ENCODE measurements around the gene GNB3. TPM values are rescaled to one million over a fixed set of nuclear protein-coding genes. Genes with fewer than 3 reads are reported as not detected.

GNB3 gene
- total RNA-seq: 1.9 TPM

GRCh38 chr12:6840761-6841515, at the start of gene GNB3:
GNB3 (plus strand) TSS chr12:6840925; CDS start chr12:6841288, 363 bp downstream.
- no peak for DNase-seq (ENCODE audit: low read depth in 2 of 3, low spot score in 2 of 3)

DNA sequence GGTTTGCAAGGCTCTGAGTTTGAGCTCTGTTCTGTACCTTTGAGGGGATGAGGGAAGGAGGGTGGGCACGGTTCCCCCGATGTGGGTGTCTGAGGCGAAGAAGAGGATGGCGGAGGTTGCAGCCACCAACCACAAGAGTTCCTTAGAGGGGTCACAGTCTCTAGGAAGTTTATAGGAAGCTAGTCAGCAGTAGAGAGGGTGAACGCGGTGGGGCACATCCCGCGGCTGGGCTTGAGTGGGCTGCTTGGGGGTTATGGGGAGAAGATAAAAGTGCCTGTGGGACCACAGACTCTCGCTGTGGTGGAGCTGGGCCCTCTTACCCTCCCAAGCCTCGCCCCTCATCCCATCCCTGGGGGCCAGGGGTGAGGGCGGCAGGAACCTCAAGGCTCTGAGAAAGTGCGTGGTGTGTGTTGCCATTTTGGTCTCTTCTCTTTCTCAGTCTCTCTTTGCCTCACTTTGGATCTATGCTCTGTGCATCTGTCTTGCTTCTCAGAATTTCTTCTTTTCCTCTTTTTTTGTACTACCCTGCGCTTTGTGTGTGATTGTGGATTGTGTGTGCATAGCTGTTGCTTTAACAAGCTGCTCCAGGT, 48.7 kb upstream of the GNB3 start:
- DNase-seq (ENCODE audit: low read depth in 2 of 3, low spot score in 2 of 3): peak in 1 of 3 donors; percentile 38

GRCh38 chr12:6792522-6793201, 48.1 kb upstream of the GNB3 start:
- DNase-seq (ENCODE audit: low read depth in 2 of 3, low spot score in 2 of 3): peak in 2 of 3 donors; percentile 66 to 68

GRCh38 chr12:6795088-6795487, 45.6 kb upstream of the GNB3 start:
- DNase-seq (ENCODE audit: low read depth in 2 of 3, low spot score in 2 of 3): no peak

DNA sequence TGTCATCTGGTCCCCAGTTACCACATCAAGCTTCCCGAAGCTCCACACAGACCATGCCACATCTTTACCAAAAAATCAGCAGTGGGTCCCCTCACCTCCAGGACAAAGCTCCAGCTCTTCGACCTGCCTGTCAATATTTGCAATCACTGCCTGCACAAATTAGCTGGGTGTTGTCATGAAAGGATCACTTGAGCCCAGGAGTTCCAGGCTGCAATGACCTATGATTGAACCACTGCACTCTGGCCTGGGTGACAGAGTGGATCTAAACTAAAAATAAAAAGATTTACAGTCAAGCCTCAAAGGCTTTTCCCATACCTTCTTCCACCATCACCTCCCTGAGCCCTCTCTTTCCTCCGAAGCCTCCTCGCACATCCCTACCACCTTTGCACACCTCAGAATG, 44.1 kb upstream of the GNB3 start:
- no peak for DNase-seq (ENCODE audit: low read depth in 2 of 3, low spot score in 2 of 3)

DNA sequence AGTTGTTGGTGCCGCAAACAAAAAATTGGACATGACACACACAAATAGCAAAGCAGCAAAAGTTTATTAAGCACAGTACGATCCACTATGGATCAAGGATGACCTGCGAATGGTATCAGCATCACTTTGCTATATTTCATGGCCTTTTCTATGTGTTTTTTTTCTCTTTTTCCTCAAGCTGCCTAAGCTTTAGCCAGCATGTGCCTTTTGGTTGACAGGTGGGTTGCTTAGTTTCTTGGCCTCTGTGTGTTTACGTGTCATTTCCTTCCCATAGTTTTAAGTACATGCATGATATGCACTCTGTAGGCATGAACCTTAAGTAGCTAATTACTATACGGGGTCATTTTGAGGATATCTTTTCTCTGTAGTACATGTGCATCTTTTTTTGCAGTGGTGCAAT, 41.6 kb upstream of the GNB3 start:
- no peak for DNase-seq (ENCODE audit: low read depth in 2 of 3, low spot score in 2 of 3)

DNA sequence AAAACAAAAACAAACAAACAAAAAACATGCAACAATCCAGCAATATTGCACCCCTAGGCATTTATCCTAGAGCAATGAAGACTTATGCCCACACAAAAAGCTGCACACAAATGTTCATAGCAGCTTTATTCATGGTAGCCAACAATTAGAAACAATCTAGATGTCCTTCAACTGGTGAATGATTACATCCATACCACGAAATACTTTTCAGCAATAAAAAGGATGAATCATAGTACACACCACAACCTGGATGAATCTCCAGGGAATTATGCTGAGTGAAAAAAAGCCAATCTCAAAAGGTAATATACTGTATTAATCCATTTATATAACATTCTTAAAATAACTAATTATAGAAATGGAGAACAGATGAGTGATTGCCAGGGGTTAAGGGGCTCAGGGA, 33.6 kb upstream of the GNB3 start:
- DNase-seq (ENCODE audit: low read depth in 2 of 3, low spot score in 2 of 3): no peak

DNA sequence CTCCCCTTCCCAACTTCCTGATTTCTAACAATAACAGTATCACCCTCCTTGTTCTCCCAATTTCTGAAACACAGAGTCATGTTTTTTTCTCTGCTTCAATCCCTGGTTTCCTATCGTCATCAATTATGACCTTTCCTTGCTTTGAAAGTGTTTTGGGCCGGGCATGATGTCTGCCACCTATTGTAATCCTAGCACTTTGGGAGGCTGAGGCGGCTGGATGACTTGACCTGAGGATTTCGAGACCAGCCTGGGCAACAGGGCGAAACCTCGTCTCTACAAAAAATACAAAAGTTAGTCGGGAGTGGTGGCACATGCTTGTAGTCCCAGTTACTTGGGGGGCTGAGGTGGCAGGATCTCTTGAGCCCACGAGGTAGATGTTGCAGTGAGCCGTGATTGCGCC, 31.7 kb upstream of the GNB3 start:
- no peak for DNase-seq (ENCODE audit: low read depth in 2 of 3, low spot score in 2 of 3)

DNA sequence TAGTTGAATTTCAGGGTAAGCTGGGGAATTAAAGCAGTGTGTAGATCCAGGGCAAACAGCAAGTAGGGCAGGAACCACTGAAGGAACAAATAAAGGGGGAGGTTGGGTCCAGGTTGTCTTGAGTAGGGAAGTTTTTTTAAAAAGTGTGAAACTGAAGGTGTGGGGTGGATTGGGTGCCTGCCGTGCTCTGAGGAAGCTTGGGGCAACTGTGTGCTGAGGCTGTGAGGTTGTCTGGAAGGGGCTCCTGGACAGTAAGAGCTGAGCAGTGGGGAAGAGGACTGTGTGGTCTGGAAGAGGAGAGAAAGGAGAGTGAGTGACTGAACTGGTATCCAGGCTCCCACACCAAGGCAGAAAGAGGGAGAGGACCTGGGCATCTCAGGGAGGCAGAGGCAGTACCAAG, 30.0 kb upstream of the GNB3 start:
- DNase-seq (ENCODE audit: low read depth in 2 of 3, low spot score in 2 of 3): no peak

GRCh38 chr12:6813363-6813762, 27.4 kb upstream of the GNB3 start:
- no peak for DNase-seq (ENCODE audit: low read depth in 2 of 3, low spot score in 2 of 3)

DNA sequence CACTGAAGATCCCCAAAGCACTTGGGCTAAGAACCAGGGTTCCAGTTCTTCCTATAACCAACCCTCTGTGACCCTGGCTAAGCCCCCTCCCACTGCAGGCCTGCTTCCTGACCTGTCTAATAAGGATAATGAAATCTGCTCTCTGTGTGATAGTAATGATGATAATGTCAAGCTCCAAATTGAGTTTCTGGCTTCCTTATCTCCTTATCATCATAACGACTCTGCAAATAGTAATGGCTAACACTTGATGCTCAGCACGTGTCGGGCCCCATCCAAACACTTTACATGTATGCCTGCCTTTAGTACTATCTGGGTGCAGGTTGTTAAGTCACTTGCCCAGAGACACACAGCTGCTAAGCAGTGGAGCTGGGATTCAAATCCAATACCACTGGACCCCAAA, 24.1 kb upstream of the GNB3 start:
- DNase-seq (ENCODE audit: low read depth in 2 of 3, low spot score in 2 of 3): no peak

DNA sequence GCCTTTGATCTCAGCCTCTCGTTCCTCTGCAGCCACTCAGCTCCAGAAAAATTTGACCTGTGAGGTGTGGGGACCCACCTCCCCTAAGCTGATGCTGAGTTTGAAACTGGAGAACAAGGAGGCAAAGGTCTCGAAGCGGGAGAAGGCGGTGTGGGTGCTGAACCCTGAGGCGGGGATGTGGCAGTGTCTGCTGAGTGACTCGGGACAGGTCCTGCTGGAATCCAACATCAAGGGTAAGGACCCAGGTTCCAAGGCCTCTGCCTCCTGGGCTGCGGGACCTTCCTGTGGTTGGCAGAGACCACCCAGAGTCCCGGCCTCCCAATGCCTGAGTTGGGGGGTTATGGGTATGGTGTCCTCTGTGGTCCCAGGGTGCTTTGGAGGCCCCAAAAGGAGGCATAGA, 23.6 kb upstream of the GNB3 start:
- no peak for DNase-seq (ENCODE audit: low read depth in 2 of 3, low spot score in 2 of 3)

GRCh38 chr12:6817662-6818157, 23.0 kb upstream of the GNB3 start:
- no peak for DNase-seq (ENCODE audit: low read depth in 2 of 3, low spot score in 2 of 3)

- no peak for DNase-seq (ENCODE audit: low read depth in 2 of 3, low spot score in 2 of 3)
Measured at GRCh38 chr12:6818222-6818621, 22.5 kb upstream of the GNB3 start.

DNA sequence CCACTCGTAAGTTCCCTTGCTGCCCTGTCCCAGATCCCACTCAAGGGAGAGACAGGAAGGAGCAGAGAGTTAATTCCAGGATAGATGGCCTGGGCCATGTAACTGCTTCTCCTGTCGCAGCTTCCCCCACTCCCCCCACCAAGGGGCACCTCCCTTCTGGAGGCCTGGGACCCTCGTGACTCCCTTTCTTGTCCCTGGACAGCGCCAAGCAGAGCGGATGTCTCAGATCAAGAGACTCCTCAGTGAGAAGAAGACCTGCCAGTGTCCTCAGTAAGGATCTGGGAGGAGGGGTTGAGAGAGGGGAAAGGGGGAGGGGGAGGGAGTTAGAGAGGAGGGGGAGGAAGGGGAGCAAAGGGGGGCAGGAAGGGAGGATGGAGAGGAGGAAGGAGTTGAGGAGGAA, 22.1 kb upstream of the GNB3 start:
- DNase-seq (ENCODE audit: low read depth in 2 of 3, low spot score in 2 of 3): no peak

GRCh38 chr12:6819106-6820030, 21.4 kb upstream of the GNB3 start:
- no peak for DNase-seq (ENCODE audit: low read depth in 2 of 3, low spot score in 2 of 3)

GRCh38 chr12:6820166-6820565, 20.6 kb upstream of the GNB3 start:
- DNase-seq (ENCODE audit: low read depth in 2 of 3, low spot score in 2 of 3): no peak

DNA sequence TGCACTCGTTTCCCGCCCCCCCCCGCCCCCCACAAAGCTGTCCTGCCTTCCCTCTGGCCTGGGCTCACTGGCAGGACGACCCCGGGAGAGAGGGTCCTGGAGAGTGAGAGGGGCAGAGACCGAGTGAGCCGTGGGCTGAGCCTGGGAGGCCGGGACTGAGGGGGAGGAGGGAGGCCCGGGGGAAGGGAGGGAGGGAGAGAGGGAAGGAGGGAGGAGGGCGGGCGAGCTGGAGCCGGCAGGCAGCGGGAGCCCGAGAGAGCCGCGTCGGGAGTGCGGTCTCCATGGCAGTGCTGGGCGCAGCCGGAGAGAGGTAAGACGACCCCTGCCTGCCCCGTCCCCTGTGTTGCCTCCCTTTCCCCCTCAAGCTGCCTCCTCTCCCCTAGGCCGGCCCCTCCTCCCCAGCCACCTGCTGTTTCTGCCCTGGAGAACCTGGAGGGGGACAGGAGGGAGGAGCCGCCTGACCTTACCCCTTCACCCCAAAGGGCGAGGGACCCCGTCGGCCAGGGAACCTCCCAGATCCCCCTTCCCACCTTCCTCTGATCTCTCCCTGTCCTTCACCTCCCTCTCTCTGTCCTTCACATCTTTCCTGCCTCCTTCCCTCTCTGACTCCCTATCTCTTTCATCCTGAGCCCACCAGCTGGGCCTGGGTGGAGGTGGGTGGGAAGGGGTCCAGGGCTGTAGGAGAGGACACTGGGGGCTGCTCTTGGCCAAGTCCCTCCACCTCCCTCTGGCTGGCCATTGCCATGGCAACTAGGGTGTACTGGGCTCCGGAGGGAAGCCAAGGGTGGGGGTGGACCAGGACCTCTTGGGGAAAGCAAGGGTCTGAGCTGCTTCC, 18.9 kb upstream of the GNB3 start, which contains the start of gene GPR162:
GPR162 (plus strand) TSS at position 231 of the 835 bp plus-strand sequence. CDS start 2,078 bp downstream, outside the sequence.
- DNase-seq (ENCODE audit: low read depth in 2 of 3, low spot score in 2 of 3): peak in 2 of 3 donors; percentile 24 to 38

DNA sequence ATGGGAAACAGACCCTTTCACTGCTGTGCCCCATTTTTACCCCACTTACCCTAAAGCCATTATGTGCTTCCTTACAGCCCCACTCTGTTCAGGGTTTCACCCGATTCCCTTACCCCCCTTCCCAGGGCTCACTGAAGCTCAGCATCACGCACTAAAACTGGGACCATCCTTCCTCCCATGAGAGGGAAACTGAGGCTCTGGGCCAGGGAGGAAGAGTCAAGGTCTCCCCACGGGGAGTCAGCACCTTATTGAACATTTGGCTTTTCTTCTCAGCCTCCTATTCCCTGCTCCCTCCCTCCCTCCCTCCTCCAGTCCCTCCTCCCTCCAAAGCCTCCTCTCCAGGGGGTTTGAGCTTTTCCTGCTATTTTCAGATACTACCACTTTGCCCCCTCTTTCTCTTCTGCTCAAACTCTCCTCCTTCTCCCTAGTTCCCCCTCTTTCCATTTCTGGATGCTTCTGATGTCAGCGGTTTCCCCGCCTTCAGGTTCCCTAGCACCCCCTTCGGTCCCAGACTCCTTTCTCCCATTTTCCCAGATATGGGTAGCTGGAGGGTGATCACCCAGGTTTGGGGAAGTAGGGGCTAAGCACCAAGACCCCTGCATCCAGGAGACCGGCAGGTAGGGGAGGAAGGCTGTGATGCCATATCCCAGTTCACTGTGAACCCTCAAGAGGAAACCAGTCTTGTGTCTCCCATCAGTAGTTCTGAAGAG, 18.1 kb upstream of the GNB3 start:
- DNase-seq (ENCODE audit: low read depth in 2 of 3, low spot score in 2 of 3): no peak

All from hematopoietic multipotent progenitor cell (in vitro differentiated cells).